Fibroblast of lung (primary cell): ENCODE data around the gene TNNC2.

Source experiments
- EZH2 ChIP-seq: IDR thresholded peaks from 2 replicates; pipeline ENCODE4 v1.5.1; 2012; ENCODE audit warnings: low read length, control low read depth, mild to moderate bottlenecking; ENCODE audit errors: missing control alignments
- TF ChIP-seq, protein P1 (sequence below), 2 donors: IDR thresholded peaks in 1 of 2; conservative IDR thresholded peaks in 1 of 2; 1 replicate in 1 of 2; 2 replicates in 1 of 2; pipeline ENCODE4 v1.5.1; 2011 to 2012; ENCODE audit warnings: low read length in 2 of 2, control low read depth in 1 of 2, inconsistent platforms in 1 of 2, low read depth in 1 of 2, mild to moderate bottlenecking in 1 of 2

DNA sequence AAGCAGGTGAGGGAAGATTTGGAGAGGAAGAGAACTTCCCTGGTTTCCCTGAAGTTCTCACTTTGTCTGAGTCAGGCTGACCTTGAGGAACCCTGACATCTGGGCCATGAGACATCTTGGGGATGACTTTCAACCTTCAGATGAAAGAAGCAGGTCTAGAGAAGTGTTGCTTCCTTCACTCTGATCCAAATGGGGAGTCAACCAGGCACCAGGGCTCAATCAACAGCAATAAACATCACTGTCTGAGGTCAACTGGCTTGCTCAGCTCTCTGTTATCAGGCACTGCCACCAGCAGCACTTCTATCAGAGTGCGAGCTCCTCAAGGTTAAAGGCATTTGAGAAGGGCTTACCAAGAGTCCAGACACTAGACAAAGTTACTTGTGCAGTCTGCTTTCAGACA is 23.8 kb upstream of the TNNC2 start:
- TF ChIP-seq, protein P1, sequence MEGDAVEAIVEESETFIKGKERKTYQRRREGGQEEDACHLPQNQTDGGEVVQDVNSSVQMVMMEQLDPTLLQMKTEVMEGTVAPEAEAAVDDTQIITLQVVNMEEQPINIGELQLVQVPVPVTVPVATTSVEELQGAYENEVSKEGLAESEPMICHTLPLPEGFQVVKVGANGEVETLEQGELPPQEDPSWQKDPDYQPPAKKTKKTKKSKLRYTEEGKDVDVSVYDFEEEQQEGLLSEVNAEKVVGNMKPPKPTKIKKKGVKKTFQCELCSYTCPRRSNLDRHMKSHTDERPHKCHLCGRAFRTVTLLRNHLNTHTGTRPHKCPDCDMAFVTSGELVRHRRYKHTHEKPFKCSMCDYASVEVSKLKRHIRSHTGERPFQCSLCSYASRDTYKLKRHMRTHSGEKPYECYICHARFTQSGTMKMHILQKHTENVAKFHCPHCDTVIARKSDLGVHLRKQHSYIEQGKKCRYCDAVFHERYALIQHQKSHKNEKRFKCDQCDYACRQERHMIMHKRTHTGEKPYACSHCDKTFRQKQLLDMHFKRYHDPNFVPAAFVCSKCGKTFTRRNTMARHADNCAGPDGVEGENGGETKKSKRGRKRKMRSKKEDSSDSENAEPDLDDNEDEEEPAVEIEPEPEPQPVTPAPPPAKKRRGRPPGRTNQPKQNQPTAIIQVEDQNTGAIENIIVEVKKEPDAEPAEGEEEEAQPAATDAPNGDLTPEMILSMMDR (conservative IDR thresholded peaks at IDR 0.05 in 1 of 2, IDR thresholded peaks at IDR 0.05 in 1 of 2; ENCODE audit: low read depth in 1 of 2, low read length in 2 of 2), result no peak
- TF ChIP-seq EZH2, result no peak
